AG09319 (cell line): ENCODE data around the gene EVC2.

Experiments used
- DNase-seq: peaks from one replicate; pipeline ENCODE4 v3.0.0-alpha.2; 2010; ENCODE audit warnings: low read depth; ENCODE audit errors: extremely low read depth
- CTCF ChIP-seq: IDR thresholded peaks from 2 replicates; pipeline ENCODE4 v1.5.1; 2011; ENCODE audit warnings: low read depth, mild to moderate bottlenecking, inconsistent platforms, low read length, moderate library complexity

The EVC2 gene

GRCh38 chr4:5517372-5517771 is 191.0 kb downstream of the EVC2 start:
- no peak for DNase-seq

GRCh38 chr4:5515646-5516045 is 192.7 kb downstream of the EVC2 start:
- DNase-seq: no peak
- no peak for TF ChIP-seq CTCF

More at GRCh38 chr4:5517372-5517771, 191.0 kb downstream of the EVC2 start:
- TF ChIP-seq CTCF: no peak
